T-helper 22 cell (primary cell): ENCODE results near the gene ZSWIM3.
"Not testable (repeated sequence)": the region's sequence is repeated elsewhere in the genome, so short reads cannot be mapped to it uniquely, and the experiment has no call there.

ENCODE experiments used
- DNase-seq: peaks from one replicate; pipeline ENCODE4 v3.0.0-alpha.2; 2020; ENCODE audit warnings: low read depth

ZSWIM3 gene

DNA sequence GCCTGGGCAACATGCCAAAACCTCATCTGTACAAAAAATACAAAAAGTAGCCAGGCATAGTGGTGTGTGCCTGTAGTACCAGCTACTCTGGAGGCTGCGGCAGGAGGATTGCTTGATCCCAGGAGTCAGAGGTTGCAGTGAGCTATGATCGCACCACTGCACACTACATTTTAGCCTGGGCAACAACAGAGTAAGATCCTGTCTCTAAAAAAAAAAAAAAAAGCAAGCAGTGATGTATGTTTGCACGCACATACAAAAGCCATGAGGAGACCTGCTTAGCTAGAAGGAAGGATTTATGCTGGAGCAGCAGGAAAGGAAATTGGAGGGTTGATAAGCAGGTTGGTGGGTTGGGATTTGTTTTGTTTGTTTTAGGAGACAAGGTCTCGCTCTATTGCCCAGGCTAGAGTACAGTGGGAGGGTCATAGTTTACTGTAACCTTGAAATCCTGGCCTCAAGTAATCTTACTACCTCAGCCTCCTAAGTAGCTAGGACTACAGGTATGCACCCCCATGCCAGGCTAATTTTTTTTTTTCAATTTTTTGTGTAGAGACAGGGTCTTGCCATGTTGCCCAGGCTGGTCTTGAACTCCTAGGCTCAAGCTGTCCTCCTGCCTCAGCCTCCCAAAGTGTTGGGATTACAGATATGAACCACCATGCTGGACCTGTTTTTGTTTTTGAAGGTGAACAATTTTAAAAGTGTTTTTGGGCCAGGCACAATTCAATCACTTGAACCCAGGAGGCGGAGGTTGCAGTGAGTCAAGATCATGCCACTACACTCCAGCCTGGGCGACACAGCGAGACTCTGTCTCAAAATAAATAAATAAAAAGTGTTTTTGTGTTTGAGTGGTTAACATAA is 4.0 kb downstream of the ZSWIM3 start:
- no peak for DNase-seq

DNA sequence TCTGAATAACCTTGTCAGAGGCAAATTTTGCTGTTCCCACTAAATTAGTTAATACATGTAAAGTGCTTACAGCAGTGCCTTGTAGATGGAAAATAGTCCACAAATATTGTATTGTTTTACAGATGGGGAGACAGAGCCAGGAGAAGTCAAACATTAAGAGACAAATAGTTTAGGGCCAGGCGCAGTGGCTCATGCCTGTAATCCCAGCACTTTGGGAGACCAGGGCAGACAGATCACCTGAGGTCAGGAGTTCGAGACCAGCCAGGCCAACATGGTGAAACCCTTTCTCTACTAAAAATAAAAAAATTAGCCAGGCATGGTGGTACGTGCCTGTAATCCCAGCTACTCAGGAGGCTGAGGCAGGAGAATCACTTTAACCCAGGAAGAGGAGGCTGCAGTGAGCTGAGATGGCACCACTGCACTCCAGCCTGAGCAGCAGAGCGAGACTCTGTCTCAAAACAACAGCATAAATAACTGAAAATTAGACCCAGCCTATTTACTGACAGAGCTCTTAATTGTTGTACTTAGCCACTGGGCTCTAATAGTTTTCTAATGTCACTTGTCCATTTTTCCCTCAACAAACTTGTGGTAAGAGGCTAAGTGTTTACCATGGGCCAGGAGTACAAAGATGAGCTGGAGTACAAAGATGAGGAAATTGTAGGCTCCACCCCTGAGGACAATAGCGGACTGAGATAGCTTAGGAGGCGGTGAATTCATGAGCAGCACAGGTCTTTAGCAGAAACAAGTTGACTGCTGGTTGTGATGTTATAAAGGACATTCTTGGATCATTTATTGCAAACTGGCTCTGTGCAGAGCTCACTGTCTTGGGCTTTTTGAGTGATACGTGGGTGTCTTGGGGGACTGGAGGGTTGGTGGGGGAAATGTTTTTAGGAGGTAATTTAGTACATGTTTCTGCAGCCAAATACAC is 6.4 kb downstream of the ZSWIM3 start:
- no peak for DNase-seq

DNA sequence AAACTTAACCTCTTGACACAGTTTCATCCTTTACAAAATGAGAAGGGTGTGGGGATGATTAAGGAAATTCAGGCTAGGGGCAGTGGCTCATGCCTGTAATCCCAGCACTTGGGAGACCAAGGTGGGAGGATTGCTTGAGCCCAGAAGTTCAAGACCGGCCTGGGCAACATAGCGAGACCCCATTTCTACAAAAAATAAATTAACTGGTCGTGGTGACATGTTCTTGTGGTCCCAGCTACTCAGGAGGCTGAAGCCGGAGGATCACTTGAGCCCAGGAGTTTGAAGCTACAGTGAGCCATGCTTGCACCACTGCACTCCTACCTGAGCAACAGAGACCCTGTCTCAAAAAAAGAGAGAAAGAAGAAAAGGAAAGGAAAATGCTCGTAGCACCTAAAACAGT is 9.0 kb downstream of the ZSWIM3 start:
- DNase-seq = no peak

DNA sequence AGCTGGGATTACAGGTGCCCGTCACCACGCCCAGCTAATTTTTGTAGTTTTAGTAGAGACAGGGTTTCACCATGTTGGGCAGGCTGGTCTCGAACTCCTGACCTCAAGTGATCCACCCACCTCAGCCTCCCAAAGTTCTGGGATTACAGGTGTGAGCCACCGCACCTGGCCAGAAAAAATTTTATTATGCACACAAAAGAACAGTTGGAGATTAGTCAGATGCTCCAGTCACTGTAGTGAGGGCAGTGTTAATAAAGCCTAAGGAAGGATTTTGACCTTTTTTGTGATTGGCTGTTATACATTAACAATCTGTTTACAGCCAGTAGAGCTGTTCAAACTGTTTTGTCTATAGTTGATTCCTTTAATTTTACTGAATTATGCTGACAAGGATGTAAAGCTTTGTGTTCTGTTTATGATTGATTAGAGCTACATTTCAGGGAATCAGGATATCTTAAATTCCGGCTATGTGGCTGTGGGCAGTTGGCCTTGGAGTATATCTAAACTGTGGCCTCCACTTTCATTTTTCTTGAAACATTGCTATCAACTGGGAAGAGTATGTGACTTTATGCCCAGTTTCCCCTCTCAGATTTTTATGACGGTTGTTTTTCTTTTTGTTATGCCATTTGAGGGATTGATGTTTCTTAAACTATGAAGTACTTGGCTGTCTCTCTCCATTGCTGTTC is 9.9 kb downstream of the ZSWIM3 start:
- DNase-seq = no peak

DNA sequence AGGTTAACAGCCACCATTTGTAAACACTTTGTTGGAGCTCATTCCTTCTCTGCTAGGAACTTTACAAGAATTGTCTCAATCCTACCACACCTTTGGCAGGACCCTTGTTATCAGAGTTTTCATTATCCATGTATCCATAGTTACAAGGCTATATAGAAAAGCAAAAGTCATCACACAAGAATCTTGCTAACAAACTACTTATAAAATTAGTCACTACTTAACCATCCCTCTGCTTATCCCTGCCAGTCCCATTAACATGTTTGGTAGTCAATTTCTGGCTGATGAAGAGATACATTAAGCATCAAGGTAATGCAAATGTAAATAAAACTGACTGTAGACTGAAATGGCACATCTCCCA is 10.4 kb downstream of the ZSWIM3 start:
- DNase-seq = no peak

DNA sequence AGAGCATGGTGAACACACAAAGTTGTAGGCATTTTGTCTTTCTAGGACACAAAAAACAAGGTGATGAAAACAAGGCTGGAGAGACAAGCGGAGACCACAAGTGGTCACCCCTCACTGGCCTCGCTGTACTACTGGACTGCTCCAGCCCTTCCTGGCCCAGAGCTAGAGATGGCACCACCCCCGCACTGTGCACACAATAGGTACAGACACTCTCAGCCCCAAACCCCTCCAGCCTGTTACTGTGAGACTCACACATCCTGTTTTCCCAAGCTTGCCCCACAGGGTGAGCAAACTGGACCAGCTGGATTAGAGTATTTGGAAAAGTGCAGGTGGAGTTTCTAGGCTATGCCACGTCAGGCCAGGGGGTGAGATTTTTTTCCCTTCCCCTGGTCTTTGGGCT is 15.2 kb downstream of the ZSWIM3 start:
- DNase-seq = no peak

DNA sequence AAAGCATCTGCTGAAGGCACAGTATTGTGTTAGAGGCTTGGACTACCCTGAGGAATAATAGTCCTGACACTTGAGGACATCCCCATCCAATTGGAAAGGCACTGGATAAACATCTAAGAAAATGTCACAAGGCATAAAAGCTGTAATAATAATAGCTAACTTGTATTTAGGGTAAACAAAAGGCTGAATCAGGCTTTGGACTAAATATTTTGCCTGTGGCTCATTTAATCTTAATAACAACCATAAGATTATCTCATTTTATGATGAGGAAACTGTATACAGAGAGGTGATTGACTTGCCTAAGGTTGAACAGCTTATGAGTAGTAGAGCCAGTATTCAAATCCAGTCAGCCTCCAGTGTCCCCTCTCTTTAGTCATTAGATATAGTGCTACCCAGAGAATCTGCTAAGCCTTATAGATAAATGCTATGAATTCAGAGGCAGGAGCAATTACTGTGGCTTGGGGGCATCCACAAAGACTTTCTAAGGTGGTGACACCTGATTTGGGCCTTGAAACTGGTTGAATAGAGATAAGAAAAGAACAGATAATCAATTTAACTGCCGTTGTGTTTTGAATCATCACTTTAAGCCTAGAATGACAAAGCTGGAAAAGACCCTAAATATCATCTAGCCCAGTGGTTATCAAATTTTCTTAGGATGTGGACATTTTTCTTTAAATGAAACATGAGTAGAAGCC is 16.1 kb downstream of the ZSWIM3 start:
- DNase-seq = no peak

DNA sequence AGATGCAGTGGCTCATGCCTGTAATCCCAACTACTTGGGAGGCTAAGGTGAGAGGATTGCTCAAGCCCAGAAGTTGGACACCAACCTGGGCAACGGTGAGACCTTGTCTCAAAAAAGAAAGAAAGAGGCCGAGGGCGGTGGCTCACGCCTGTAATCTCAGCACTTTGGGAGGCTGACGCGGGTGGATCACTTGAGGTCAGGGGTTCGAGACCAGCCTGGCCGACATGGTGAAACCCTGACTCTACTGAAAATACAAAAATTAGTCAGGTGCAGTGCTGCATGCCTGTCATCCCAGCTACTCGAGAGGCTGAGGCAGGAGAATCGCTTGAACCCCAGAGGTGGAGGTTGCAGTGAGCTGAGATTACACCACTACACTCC is 16.7 kb downstream of the ZSWIM3 start:
- not testable (repeated sequence) for DNase-seq

DNA sequence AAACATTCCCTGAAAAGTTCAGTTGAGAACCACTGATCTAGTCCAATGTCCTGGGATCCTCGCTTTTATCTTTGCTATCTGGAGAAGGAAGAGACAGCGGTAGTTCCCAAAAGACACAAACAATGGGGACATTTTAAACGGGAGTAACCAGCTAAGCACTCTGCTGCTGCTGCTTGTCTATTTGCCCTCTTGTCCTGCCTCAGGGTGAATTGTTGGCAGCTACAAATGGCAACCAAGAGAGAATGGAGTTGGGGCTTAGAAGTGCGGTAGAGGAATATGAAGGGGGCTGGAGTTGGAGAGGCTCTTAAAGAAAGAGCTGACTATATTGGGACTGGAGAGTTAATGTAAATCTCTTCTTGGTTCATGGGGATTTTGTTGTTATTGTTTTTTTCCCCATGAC is 17.2 kb downstream of the ZSWIM3 start:
- DNase-seq = no peak

DNA sequence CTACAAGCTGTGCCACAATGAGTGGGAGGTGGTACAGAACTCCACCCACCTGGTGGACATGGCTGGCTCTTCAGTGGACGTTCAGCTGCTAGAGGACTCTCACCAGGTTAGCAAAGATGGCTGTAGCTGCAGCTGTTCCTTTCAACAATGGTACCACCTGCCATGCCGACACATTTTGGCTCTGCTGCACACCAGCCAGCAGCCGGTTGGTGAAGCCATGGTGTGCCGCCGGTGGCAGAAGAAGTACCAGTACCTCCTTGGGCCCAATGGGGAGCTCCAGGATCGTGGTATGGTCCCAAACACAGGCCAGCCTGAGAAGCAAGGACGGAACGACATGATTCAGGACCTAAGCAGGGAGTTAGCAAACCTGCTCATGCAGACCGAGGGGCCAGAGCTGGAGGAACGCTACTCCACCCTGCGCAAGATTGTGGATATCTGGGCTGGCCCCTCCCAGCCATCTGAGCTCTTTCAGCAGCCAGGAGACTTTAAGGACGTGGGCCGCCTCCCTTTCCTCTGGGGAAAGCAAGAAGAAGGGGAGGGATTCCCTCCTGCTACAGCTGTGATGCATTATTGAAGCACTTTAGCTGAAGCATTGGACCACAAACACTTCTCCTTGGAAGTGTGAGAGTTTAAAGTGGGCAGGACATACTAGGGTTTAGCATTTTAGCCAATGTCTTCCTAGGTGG is 20.8 kb downstream of the ZSWIM3 start:
- DNase-seq = no peak

DNA sequence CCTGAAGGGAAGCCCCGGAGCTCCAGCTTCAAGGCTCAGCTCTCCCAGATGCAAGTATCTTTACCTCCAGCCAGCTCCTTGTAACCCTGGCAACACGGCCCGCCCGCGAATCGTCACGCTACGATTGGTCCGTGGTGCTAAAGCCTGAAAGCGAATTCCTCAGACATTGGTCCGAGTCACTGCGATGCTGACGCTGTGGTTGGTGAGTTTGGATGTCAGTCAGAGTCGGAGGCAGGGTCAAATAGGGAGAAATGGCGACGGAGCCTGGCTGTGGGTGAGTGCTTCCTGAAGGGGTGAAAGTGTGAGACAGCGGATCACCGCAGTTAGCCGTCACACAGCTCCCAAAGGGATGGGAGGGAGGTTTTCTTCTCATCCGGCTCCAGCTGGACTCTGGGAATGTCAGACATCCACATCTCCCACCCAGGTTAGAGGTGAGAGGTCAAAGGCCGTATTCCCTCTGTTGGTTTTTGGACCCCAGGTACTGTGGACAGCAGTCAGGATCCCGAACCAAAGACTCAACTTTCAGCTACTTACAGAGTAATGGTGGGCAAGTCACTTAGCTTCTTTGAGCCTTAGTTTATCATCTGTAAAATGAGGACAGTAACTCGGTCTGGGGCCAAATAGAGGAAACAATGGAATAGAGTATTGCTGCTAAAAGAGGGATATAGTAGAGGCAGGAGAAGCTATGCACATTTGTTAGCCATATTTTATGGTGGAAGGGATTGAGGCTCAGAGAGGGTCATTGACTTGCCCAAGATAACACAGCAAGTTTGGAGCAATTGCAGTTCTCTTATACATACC is 23.8 kb downstream of the ZSWIM3 start, which contains the start of gene ZSWIM1:
Gene ZSWIM1 (plus strand): TSS at position 240 of the 801 bp plus-strand sequence. CDS start 1,366 bp downstream, outside the sequence.
- peak; percentile 97 for DNase-seq

DNA sequence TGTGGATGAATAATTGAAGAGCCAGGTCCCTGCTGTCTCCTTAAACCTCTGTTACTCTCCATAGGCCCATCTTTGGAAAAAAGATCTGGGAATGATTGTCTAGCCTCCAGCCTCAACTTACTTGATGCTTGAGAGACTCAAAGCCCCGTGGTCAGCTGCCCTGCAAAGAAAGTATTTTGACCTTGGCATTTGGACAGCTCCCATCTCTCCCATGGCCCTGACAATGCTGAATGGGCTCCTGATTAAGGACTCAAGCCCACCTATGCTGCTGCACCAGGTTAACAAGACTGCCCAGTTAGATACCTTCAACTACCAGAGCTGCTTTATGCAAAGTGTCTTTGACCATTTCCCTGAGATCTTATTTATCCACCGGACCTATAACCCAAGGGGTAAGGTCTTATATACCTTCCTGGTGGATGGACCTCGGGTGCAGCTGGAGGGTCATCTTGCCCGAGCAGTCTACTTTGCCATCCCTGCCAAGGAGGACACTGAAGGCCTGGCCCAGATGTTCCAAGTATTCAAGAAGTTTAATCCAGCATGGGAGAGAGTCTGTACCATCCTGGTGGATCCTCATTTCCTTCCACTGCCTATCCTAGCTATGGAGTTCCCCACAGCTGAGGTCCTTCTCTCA is 25.2 kb downstream of the ZSWIM3 start:
- DNase-seq = no peak

DNA sequence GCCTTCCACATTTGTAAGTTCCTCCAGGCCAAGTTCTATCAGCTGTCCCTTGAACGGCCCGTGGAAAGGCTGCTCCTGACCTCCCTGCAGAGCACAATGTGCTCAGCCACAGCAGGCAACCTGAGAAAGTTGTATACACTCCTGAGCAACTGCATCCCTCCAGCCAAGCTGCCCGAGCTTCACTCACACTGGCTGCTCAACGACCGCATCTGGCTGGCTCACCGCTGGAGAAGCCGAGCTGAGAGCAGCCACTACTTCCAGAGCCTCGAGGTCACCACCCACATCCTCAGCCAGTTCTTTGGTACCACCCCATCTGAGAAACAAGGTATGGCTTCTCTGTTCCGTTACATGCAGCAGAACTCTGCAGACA is 25.7 kb downstream of the ZSWIM3 start:
- DNase-seq = no peak

DNA sequence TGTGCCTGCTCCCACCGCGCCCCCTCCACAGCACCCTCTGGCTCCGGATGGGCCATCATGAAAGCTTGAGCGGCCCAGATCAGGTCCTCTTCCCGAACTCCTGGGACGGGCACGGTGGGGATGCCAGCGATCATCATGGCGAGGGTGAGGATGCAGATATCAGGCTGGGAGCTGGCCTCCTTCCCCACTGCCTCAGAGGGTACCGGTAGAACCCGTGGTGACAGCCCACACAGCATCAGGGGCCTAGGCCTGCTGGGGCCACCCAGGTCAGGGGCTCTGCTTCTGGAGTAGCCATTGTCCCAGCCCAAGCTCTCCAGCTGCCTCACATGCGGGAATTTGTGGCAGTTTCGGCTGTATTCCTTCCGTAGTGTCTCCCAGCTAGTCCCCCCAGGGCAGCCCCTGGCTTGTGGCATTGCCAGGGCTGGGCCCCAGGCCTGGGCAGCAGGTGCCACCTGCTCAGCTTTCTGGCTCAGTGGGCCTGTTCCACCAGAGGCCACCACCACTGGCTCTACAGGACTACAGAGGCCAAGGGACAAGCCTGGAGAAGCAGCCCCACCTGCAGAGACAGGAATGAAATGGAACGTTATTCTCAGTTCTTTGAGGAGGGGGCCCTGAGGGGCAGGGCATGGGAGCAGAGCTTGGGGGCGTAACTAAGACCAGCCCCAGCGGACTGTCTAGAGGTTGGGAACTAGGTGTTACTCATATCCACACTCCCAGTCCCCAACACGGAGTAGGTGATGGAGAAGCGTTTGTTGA is 29.4 kb downstream of the ZSWIM3 start:
- no peak for DNase-seq

DNA sequence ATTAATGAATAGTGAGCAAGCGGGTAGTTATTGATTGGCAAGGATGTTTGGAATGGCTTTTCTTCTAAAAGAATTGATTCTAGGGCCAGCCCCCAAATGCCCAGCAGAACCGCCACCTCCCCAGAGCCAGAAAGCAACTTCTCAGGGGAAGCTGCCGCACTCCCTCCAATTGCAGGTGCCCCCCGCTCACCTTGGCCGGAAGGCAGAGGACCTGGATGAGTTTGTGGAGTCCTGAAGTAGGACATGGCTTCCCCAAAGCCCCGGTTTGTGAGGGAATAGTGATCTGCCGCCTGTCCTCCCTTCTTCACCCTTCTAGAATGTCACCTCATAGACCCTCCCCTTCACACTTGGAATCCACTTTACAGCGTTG is 29.9 kb downstream of the ZSWIM3 start, which contains the start of gene SPATA25:
Gene SPATA25 (minus strand): TSS at position 277 of the 370 bp plus-strand sequence. CDS start 32 bp downstream, at position 245.
- no peak for DNase-seq

DNA sequence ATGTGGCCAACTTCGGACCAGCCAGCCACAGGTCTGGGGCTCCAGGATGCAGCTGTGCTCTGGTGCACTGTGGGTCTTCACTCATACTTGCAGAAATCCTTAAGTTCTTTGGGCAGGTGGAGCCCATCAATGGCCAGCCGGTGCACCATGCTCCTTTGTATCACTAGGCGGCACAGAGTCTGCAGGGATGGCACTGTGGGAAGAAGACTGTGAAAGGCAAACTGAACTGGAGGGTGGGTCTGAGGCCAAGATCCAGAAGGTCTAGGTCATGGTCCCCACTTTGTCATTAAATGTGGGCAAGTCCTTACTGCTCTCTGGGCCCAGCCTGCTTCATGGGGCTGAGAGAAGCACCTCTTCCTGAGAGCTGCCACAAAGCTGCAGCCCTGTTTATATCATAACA is 31.3 kb downstream of the ZSWIM3 start:
- no peak for DNase-seq

DNA sequence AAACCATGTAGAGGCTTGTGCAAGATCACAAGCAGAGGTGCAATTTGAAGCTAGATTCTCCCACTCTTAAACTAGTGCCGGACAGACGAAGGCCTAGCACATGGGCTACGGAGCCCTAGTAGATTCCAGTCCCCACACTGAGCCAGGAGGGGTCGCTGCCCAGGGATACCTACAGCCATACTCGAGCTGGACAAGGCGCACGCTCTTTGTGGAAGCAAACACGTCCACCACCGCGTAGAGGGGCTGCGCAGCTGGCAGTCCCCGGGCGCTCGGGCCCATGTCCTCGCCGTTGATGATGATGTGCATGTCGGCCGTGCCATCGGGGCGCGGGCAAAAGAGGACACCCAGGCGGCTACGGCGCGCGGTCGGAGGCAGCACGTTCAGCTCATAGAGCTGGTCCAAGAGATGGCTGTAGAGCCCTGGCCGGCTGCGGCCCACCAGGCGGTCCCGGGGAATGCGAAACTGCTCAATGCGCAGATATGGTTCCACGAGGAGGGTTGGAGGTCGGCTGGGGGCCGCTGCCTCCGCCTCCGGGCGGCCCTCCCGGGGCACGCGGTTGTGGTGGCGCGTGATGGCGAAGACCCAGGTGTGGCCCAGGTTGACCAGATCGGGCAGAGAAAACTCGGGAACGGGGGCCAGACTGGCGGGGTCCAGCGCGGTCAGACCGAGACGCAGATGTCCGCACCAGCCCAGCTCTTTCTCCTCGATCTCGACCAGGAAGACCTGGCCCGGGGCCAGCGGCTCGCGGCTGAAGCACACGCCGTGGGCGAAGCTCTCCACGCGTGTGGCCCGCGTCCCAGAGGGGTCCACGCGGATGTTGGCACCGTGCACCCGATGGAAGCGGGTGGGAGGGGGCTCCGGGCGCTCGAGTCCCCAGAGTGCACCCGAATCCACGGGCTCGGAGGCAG is 32.9 kb downstream of the ZSWIM3 start:
- DNase-seq = no peak
